Astrocyte (in vitro differentiated cells and primary cell): ENCODE data around the gene CTTN. TPM values are rescaled to one million over a fixed set of nuclear protein-coding genes. Genes with fewer than 3 reads are reported as not detected.

ENCODE experiments used
- DNase-seq: peaks from one replicate; pipeline ENCODE4 v3.0.0-alpha.2; 2010; ENCODE audit warnings: low read depth
- FAIRE-seq: peaks from 2 replicates; lab custom pipeline; 2011; peaks lifted over from hg19 to GRCh38; lab: Jason Lieb, UNC
- H2AFZ ChIP-seq: 2 replicates; pipeline ENCODE4 v1.6.0; 2012; ENCODE audit warnings: low read depth, low read length, inconsistent platforms
- H3K27ac ChIP-seq: 2 replicates; pipeline ENCODE4 v1.5.1; 2011; ENCODE audit warnings: low read depth, low read length, inconsistent platforms
- H3K27me3 ChIP-seq: 2 replicates; pipeline ENCODE4 v1.6.0; 2011; ENCODE audit warnings: low read length, inconsistent platforms; ENCODE audit not compliant: insufficient read depth
- H3K36me3 ChIP-seq: 2 replicates; pipeline ENCODE4 v1.5.1; 2011; ENCODE audit warnings: low read length, inconsistent platforms; ENCODE audit not compliant: insufficient read depth
- H3K4me1 ChIP-seq: 2 replicates; pipeline ENCODE4 v1.5.1; 2011; ENCODE audit warnings: low read length, inconsistent platforms; ENCODE audit not compliant: insufficient read depth
- H3K4me2 ChIP-seq: 2 replicates; pipeline ENCODE4 v1.6.0; 2012; ENCODE audit warnings: low read length, inconsistent platforms
- H3K4me3 ChIP-seq: 2 replicates; pipeline ENCODE4 v1.5.1; 2011; ENCODE audit warnings: low read depth, mild to moderate bottlenecking, low read length, inconsistent platforms; ENCODE audit not compliant: insufficient read depth
- H3K79me2 ChIP-seq: 2 replicates; pipeline ENCODE4 v1.6.0; 2012; ENCODE audit warnings: mild to moderate bottlenecking, low read length, inconsistent platforms; ENCODE audit not compliant: insufficient read depth
- H3K9ac ChIP-seq: 2 replicates; pipeline ENCODE4 v1.6.0; 2012; ENCODE audit warnings: mild to moderate bottlenecking, low read length, inconsistent platforms
- H3K9me3 ChIP-seq: 2 replicates; pipeline ENCODE4 v1.5.1; 2012; ENCODE audit warnings: low read depth, mild to moderate bottlenecking, low read length, inconsistent platforms; ENCODE audit not compliant: insufficient read depth
- H4K20me1 ChIP-seq: 2 replicates; pipeline ENCODE4 v1.6.0; 2012; ENCODE audit warnings: low read length, inconsistent platforms; ENCODE audit not compliant: insufficient read depth
- H3K27ac Mint-ChIP-seq: one replicate; pipeline ENCODE4 v1.8.0; 2021; ENCODE audit warnings: mild to moderate bottlenecking, mixed read lengths; ENCODE audit not compliant: unreplicated experiment
- H3K27me3 Mint-ChIP-seq: one replicate; pipeline ENCODE4 v1.8.0; 2021; ENCODE audit warnings: low read depth, mixed read lengths; ENCODE audit not compliant: unreplicated experiment
- H3K36me3 Mint-ChIP-seq: one replicate; pipeline ENCODE4 v1.8.0; 2021; ENCODE audit warnings: low read depth, mixed read lengths; ENCODE audit not compliant: unreplicated experiment
- H3K4me1 Mint-ChIP-seq: one replicate; pipeline ENCODE4 v1.8.0; 2021; ENCODE audit warnings: low read depth, mixed read lengths; ENCODE audit not compliant: unreplicated experiment
- H3K4me3 Mint-ChIP-seq: one replicate; pipeline ENCODE4 v1.8.0; 2021; ENCODE audit warnings: mild to moderate bottlenecking, moderate library complexity, mixed read lengths; ENCODE audit not compliant: unreplicated experiment
- H3K9me3 Mint-ChIP-seq: one replicate; pipeline ENCODE4 v1.8.0; 2021; ENCODE audit warnings: mild to moderate bottlenecking, mixed read lengths; ENCODE audit not compliant: unreplicated experiment
- EZH2 ChIP-seq: IDR thresholded peaks from 2 replicates; pipeline ENCODE4 v1.6.1; 2012; ENCODE audit warnings: mild to moderate bottlenecking, low read length, inconsistent platforms; ENCODE audit not compliant: insufficient read depth
- total RNA-seq: library from RNA; stranded (reverse); gene quantifications from 2 replicates; pipeline ENCODE4 v1.2.1, GENCODE V29; 2021
- TF ChIP-seq, protein P1 (sequence below): IDR thresholded peaks from 2 replicates; pipeline ENCODE4 v1.5.1; 2011; ENCODE audit warnings: low read depth, mild to moderate bottlenecking, inconsistent platforms, low read length, moderate library complexity; ENCODE audit not compliant: insufficient read depth

The CTTN gene
- total RNA-seq, 1 donor from 2014 or later, result 344 TPM

GRCh38 chr11:70359451-70360205 is 38.7 kb upstream of the CTTN start:
- H3K36me3 Mint-ChIP-seq, result peaks cover 22% of the 10 kb centered on the region
- no peak for FAIRE-seq

DNA sequence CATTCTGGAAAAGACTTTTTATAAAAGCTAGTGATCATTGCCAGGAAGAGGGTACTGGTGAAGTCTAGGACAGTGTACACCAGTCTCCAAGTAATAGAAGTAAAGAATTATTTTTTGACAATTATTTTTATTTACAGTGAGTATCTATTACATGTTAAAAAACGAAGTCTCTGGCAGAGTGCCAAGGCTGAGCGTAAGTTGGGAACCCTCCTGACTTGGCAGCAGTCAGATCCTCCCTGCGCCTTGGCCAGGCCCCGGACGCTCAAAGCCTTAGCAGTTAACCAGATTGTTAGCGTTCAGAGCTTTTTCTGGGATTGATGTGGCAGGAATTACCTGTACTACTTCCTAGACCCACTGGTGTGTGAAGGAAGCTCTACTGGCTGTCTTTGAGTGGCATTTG is 38.1 kb upstream of the CTTN start:
- no peak for FAIRE-seq
- DNase-seq, result no peak
- Mint-ChIP-seq H3K9me3 (no peaks in the 10 kb centered on the region), H3K27me3 (no peaks in the 10 kb centered on the region), H3K27ac (no peak overlapping the region), H3K36me3 (peaks cover 28% of the 10 kb centered on the region), H3K4me1 (no peaks in the 10 kb centered on the region), H3K4me3 (no peak overlapping the region)
- Histone ChIP-seq H3K27me3 (no peaks in the 10 kb centered on the region), H2AFZ (no peak overlapping the region), H4K20me1 (peaks cover 21% of the 10 kb centered on the region), H3K9ac (no peak overlapping the region), H3K4me1 (no peaks in the 10 kb centered on the region), H3K79me2 (no peaks in the 10 kb centered on the region), H3K9me3 (no peaks in the 10 kb centered on the region), H3K4me2 (no peak overlapping the region), H3K27ac (no peak overlapping the region), H3K4me3 (no peak overlapping the region), H3K36me3 (peaks cover 48% of the 10 kb centered on the region)
- TF ChIP-seq, protein P1, sequence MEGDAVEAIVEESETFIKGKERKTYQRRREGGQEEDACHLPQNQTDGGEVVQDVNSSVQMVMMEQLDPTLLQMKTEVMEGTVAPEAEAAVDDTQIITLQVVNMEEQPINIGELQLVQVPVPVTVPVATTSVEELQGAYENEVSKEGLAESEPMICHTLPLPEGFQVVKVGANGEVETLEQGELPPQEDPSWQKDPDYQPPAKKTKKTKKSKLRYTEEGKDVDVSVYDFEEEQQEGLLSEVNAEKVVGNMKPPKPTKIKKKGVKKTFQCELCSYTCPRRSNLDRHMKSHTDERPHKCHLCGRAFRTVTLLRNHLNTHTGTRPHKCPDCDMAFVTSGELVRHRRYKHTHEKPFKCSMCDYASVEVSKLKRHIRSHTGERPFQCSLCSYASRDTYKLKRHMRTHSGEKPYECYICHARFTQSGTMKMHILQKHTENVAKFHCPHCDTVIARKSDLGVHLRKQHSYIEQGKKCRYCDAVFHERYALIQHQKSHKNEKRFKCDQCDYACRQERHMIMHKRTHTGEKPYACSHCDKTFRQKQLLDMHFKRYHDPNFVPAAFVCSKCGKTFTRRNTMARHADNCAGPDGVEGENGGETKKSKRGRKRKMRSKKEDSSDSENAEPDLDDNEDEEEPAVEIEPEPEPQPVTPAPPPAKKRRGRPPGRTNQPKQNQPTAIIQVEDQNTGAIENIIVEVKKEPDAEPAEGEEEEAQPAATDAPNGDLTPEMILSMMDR, result no peak
- no peak for TF ChIP-seq EZH2

More at GRCh38 chr11:70359451-70360205, 38.7 kb upstream of the CTTN start:
- no peaks in the 10 kb centered on the region for H3K4me1 Mint-ChIP-seq
- no peak for TF ChIP-seq EZH2
- TF ChIP-seq, protein P1, result no peak
- DNase-seq, result no peak
- H3K27me3 Mint-ChIP-seq, result no peaks in the 10 kb centered on the region
- no peaks in the 10 kb centered on the region for H3K9me3 Mint-ChIP-seq
- H3K9me3 ChIP-seq, result no peaks in the 10 kb centered on the region
- H3K27ac ChIP-seq, result no peak overlapping the region
- no peaks in the 10 kb centered on the region for H3K27me3 ChIP-seq
- H3K4me2 ChIP-seq, result no peak overlapping the region
- H3K4me3 ChIP-seq, result no peak overlapping the region
- H3K4me3 Mint-ChIP-seq, result no peak overlapping the region
- peaks cover 21% of the 10 kb centered on the region for H4K20me1 ChIP-seq
- H3K4me1 ChIP-seq, result no peaks in the 10 kb centered on the region
- H2AFZ ChIP-seq, result no peak overlapping the region
- no peak overlapping the region for H3K27ac Mint-ChIP-seq
- H3K36me3 ChIP-seq, result peaks cover 47% of the 10 kb centered on the region
- no peak overlapping the region for H3K9ac ChIP-seq
- H3K79me2 ChIP-seq, result no peaks in the 10 kb centered on the region

DNA sequence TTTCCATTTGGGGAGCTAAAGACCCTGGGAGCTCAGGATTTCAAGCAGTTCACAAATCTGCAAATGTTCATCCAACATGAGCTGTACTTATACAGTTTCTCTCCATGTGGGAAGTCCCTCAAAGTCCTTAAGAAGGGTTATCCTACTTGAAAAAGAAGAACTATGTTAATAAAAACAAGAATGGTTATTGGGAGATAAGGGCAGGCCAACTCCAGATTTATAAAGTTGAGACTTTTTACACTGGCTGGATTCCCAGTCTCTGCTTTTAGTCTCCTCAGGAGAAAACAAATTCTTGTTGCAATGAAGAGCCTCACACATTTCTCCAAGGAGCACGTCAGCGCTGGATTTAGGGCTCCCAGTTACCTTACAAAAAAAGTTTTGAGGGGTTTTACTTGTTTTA is 34.2 kb upstream of the CTTN start:
- peaks cover 28% of the 10 kb centered on the region for H3K36me3 ChIP-seq
- no peak overlapping the region for H2AFZ ChIP-seq
- H3K4me3 ChIP-seq, result no peak overlapping the region
- H3K9ac ChIP-seq, result no peak overlapping the region
- H3K4me2 ChIP-seq, result no peak overlapping the region
- H3K27me3 ChIP-seq, result no peaks in the 10 kb centered on the region
- H3K4me1 ChIP-seq, result no peaks in the 10 kb centered on the region
- no peaks in the 10 kb centered on the region for H3K27me3 Mint-ChIP-seq
- DNase-seq (peak; percentile 47), FAIRE-seq (no peak)
- TF ChIP-seq, protein P1, result no peak
- no peak for TF ChIP-seq EZH2
- no peak overlapping the region for H3K27ac Mint-ChIP-seq
- peaks cover 24% of the 10 kb centered on the region for H4K20me1 ChIP-seq
- H3K36me3 Mint-ChIP-seq, result peaks cover 28% of the 10 kb centered on the region
- H3K27ac ChIP-seq, result no peak overlapping the region
- no peaks in the 10 kb centered on the region for H3K9me3 ChIP-seq
- peaks cover 2% of the 10 kb centered on the region for H3K4me1 Mint-ChIP-seq
- H3K79me2 ChIP-seq, result no peaks in the 10 kb centered on the region
- H3K9me3 Mint-ChIP-seq, result no peaks in the 10 kb centered on the region
- H3K4me3 Mint-ChIP-seq, result no peak overlapping the region
